ENCODE measurements around the gene UTP3. TPM values are rescaled to one million over a fixed set of nuclear protein-coding genes. Genes with fewer than 3 reads are reported as not detected.
"Not testable (repeated sequence)": the region's sequence is repeated elsewhere in the genome, so short reads cannot be mapped to it uniquely, and the experiment has no call there.

UTP3 gene
- total RNA-seq: 10 to 100 TPM; 38.7 to 39.2 TPM

GRCh38 chr4:70687821-70688794 is at the start of gene UTP3:
UTP3 (plus strand) TSS chr4:70688532; CDS start chr4:70688678, 146 bp downstream.
- Mint-ChIP-seq H3K36me3 (ENCODE audit: low read depth) (peaks cover 30% of the 10 kb centered on the region), H3K9me3 (ENCODE audit: insufficient read depth) (no peaks in the 10 kb centered on the region), H3K27me3 (ENCODE audit: low read depth) (no peaks in the 10 kb centered on the region), H3K4me3 (peak within 1 kb of the TSS; percentile 97), H3K27ac (peak within 1 kb of the TSS; percentile 92), H3K4me1 (ENCODE audit: low read depth) (peaks cover 30% of the 10 kb centered on the region)
- ATAC-seq (peak; percentile 94), DNase-seq (peak; percentile 95)
- ChIA-PET CTCF (interaction anchor here (0.8 to 6.3 kb wide), 20 partner anchors 10 to 316 kb away, joined by 3 to 63 read pairs (median 4); partner anchors contain the start of gene MOB1B), POLR2A (interaction anchor here (0.8 to 3.5 kb wide), 5 partner anchors 10 to 305 kb away, joined by 3 to 34 read pairs (median 3); partner anchors contain the start of gene DCK)

GRCh38 chr4:70640192-70640591 is 48.1 kb upstream of the UTP3 start:
- H3K4me3 Mint-ChIP-seq: no peak overlapping the region
- H3K36me3 Mint-ChIP-seq (ENCODE audit: low read depth): no peaks in the 10 kb centered on the region
- ChIA-PET POLR2A (no interaction called here), CTCF (interaction anchor here (1.0 kb wide), 1 partner anchor 50 kb away, joined by 3 read pairs; no protein-coding TSS in a partner anchor)
- no peak for ATAC-seq
- no peaks in the 10 kb centered on the region for H3K9me3 Mint-ChIP-seq (ENCODE audit: insufficient read depth)
- no peak for DNase-seq
- H3K4me1 Mint-ChIP-seq (ENCODE audit: low read depth): no peaks in the 10 kb centered on the region
- no peak overlapping the region for H3K27ac Mint-ChIP-seq
- H3K27me3 Mint-ChIP-seq (ENCODE audit: low read depth): peaks cover 2% of the 10 kb centered on the region

GRCh38 chr4:70650741-70651140 is 37.6 kb upstream of the UTP3 start:
- H3K27me3 Mint-ChIP-seq (ENCODE audit: low read depth); H3K36me3 Mint-ChIP-seq (ENCODE audit: low read depth); ATAC-seq; H3K4me3 Mint-ChIP-seq; DNase-seq; POLR2A ChIA-PET; H3K9me3 Mint-ChIP-seq (ENCODE audit: insufficient read depth); H3K4me1 Mint-ChIP-seq (ENCODE audit: low read depth); H3K27ac Mint-ChIP-seq: not testable (repeated sequence)
- CTCF ChIA-PET: interaction anchor here (1.2 to 2.0 kb wide), 3 partner anchors 16 to 23 kb away, joined by 3 to 9 read pairs (median 8); partner anchors contain the start of genes ENAM and JCHAIN

GRCh38 chr4:70651864-70652506 is 36.3 kb upstream of the UTP3 start:
- no peaks in the 10 kb centered on the region for H3K36me3 Mint-ChIP-seq (ENCODE audit: low read depth)
- H3K4me3 Mint-ChIP-seq: no peak overlapping the region
- ATAC-seq (peak; percentile 55), DNase-seq (no peak)
- H3K4me1 Mint-ChIP-seq (ENCODE audit: low read depth): peaks cover 8% of the 10 kb centered on the region
- POLR2A ChIA-PET: no interaction called here
- no peak overlapping the region for H3K27ac Mint-ChIP-seq
- peaks cover 7% of the 10 kb centered on the region for H3K27me3 Mint-ChIP-seq (ENCODE audit: low read depth)
- H3K9me3 Mint-ChIP-seq (ENCODE audit: insufficient read depth): no peaks in the 10 kb centered on the region
- CTCF ChIA-PET: interaction anchor here (0.6 to 2.0 kb wide), 50 partner anchors 8 to 1061 kb away, joined by 3 to 22 read pairs (median 4); partner anchors contain the start of genes ENAM, JCHAIN, MOB1B and RUFY3

GRCh38 chr4:70654605-70655011 is 33.7 kb upstream of the UTP3 start:
- Mint-ChIP-seq H3K27me3 (ENCODE audit: low read depth) (peaks cover 15% of the 10 kb centered on the region), H3K4me1 (ENCODE audit: low read depth) (peaks cover 14% of the 10 kb centered on the region), H3K27ac (no peak overlapping the region), H3K36me3 (ENCODE audit: low read depth) (no peaks in the 10 kb centered on the region), H3K4me3 (no peak overlapping the region), H3K9me3 (ENCODE audit: insufficient read depth) (no peaks in the 10 kb centered on the region)
- ChIA-PET CTCF (interaction anchor here (0.6 to 1.3 kb wide), 5 partner anchors 11 to 50 kb away, joined by 3 to 4 read pairs (median 3); partner anchors contain the start of gene JCHAIN), POLR2A (no interaction called here)
- no peak for ATAC-seq
- DNase-seq: no peak

GRCh38 chr4:70657326-70657725 is 31.0 kb upstream of the UTP3 start:
- no peaks in the 10 kb centered on the region for H3K36me3 Mint-ChIP-seq (ENCODE audit: low read depth)
- ATAC-seq (no peak), DNase-seq (no peak)
- H3K27me3 Mint-ChIP-seq (ENCODE audit: low read depth): peaks cover 15% of the 10 kb centered on the region
- no peak overlapping the region for H3K27ac Mint-ChIP-seq
- POLR2A ChIA-PET: no interaction called here
- CTCF ChIA-PET: interaction anchor here (1.3 to 1.9 kb wide), 3 partner anchors 9 to 353 kb away, joined by 3 to 6 read pairs (median 3); partner anchors contain the start of gene JCHAIN
- H3K4me3 Mint-ChIP-seq: no peak overlapping the region
- H3K4me1 Mint-ChIP-seq (ENCODE audit: low read depth): peaks cover 24% of the 10 kb centered on the region
- H3K9me3 Mint-ChIP-seq (ENCODE audit: insufficient read depth): no peaks in the 10 kb centered on the region

- Mint-ChIP-seq H3K9me3 (ENCODE audit: insufficient read depth) (no peaks in the 10 kb centered on the region), H3K4me1 (ENCODE audit: low read depth) (peaks cover 24% of the 10 kb centered on the region), H3K36me3 (ENCODE audit: low read depth) (no peaks in the 10 kb centered on the region), H3K27ac (no peak overlapping the region), H3K27me3 (ENCODE audit: low read depth) (peaks cover 15% of the 10 kb centered on the region), H3K4me3 (no peak overlapping the region)
- POLR2A ChIA-PET: no interaction called here
- CTCF ChIA-PET: interaction anchor here (0.7 to 1.3 kb wide), 2 partner anchors 18 to 29 kb away, joined by 3 to 4 read pairs; no protein-coding TSS in a partner anchor
- ATAC-seq (no peak), DNase-seq (no peak)
Observed at GRCh38 chr4:70658418-70658817, 29.9 kb upstream of the UTP3 start.

GRCh38 chr4:70660106-70660505 is 28.2 kb upstream of the UTP3 start:
- Mint-ChIP-seq H3K9me3 (ENCODE audit: insufficient read depth) (no peaks in the 10 kb centered on the region), H3K36me3 (ENCODE audit: low read depth) (no peaks in the 10 kb centered on the region), H3K27me3 (ENCODE audit: low read depth) (peaks cover 10% of the 10 kb centered on the region), H3K4me1 (ENCODE audit: low read depth) (peaks cover 24% of the 10 kb centered on the region), H3K4me3 (no peak overlapping the region), H3K27ac (peak overlapping the region; percentile 8)
- ATAC-seq (no peak), DNase-seq (no peak)
- ChIA-PET POLR2A (no interaction called here), CTCF (interaction anchor here (1.5 kb wide), 1 partner anchor 8 kb away, joined by 4 read pairs; no protein-coding TSS in a partner anchor)

- ATAC-seq: peak; percentile 57
- H3K27ac Mint-ChIP-seq; H3K4me3 Mint-ChIP-seq; DNase-seq; H3K36me3 Mint-ChIP-seq (ENCODE audit: low read depth); H3K9me3 Mint-ChIP-seq (ENCODE audit: insufficient read depth): not testable (repeated sequence)
- Mint-ChIP-seq H3K4me1 (ENCODE audit: low read depth) (peaks cover 27% of the 10 kb centered on the region), H3K27me3 (ENCODE audit: low read depth) (peaks cover 10% of the 10 kb centered on the region)
- CTCF ChIA-PET: interaction anchor here (1.0 to 1.5 kb wide), 2 partner anchors 10 to 43 kb away, joined by 4 read pairs; no protein-coding TSS in a partner anchor
- POLR2A ChIA-PET: interaction anchor here (0.6 kb wide), 1 partner anchor 29 kb away, joined by 3 read pairs; no protein-coding TSS in a partner anchor
Observed at GRCh38 chr4:70661309-70661922, 26.9 kb upstream of the UTP3 start.

GRCh38 chr4:70666369-70666768 is 22.0 kb upstream of the UTP3 start, which contains the start of gene JCHAIN:
JCHAIN (minus strand) TSS chr4:70666508; CDS start chr4:70666490, 18 bp downstream.
- POLR2A ChIA-PET: no interaction called here
- Mint-ChIP-seq H3K27ac (no peak within 1 kb of the TSS), H3K27me3 (ENCODE audit: low read depth) (peaks cover 2% of the 10 kb centered on the region), H3K4me1 (ENCODE audit: low read depth) (peaks cover 20% of the 10 kb centered on the region), H3K4me3 (no peak within 1 kb of the TSS), H3K9me3 (ENCODE audit: insufficient read depth) (no peaks in the 10 kb centered on the region), H3K36me3 (ENCODE audit: low read depth) (no peaks in the 10 kb centered on the region)
- CTCF ChIA-PET: interaction anchor here (0.9 to 2.5 kb wide), 6 partner anchors 10 to 69 kb away, joined by 3 to 8 read pairs (median 4); no protein-coding TSS in a partner anchor
- ATAC-seq: no peak
- DNase-seq: no peak
